Esophagus muscularis mucosa (tissue), 4 donors: ENCODE measurements around the gene IER5. TPM values are rescaled to one million over a fixed set of nuclear protein-coding genes. Genes with fewer than 3 reads are reported as not detected.
A peak's percentile ranks its signal among the peaks of the same experiment; 100 is the strongest.

ENCODE experiments used
- DNase-seq: peaks from one replicate; pipeline ENCODE4 v3.0.0-alpha.2; 2017; ENCODE audit errors: extremely low spot score
- H3K27ac ChIP-seq, 4 donors: fragments of 200-600 bp; sonication (generic); replicated peaks in 1 of 4; 1 replicate in 3 of 4; 2 replicates in 1 of 4; pipeline ENCODE4 v1.5.1; 2016 to 2019; ENCODE audit warnings: mild to moderate bottlenecking in 1 of 4
- H3K27me3 ChIP-seq, 4 donors: fragments of 200-600 bp; sonication (generic); one replicate each; pipeline versions ENCODE4 v1.5.1 to v1.6.0; 2016 to 2019
- H3K36me3 ChIP-seq, 4 donors: fragments of 200-600 bp; sonication (generic); one replicate each; pipeline ENCODE4 v1.5.1; 2016 to 2019
- H3K4me1 ChIP-seq, 4 donors: fragments of 200-600 bp; sonication (generic); one replicate each; pipeline ENCODE4 v1.5.1; 2016 to 2019
- H3K4me3 ChIP-seq, 4 donors: fragments of 200-600 bp; sonication (generic); 1 replicate in 2 of 4; 2 replicates in 2 of 4; pipeline ENCODE4 v1.5.1; 2016 to 2019; ENCODE audit warnings: mild to moderate bottlenecking in 4 of 4, moderate library complexity in 1 of 4
- H3K9me3 ChIP-seq, 4 donors: fragments of 200-600 bp; sonication (generic); 1 replicate in 3 of 4; 2 replicates in 1 of 4; pipeline ENCODE4 v1.5.1; 2016 to 2019
- CTCF ChIP-seq, 3 experiments: fragments of 200-600 bp in 2 of 3; fragments of 450-650 bp in 1 of 3; sonication (generic) in 2 of 3; IDR thresholded peaks; one replicate each; pipeline ENCODE4 v1.5.1; 2017 to 2019; ENCODE audit warnings: antibody characterized with exemption in 3 of 3, mild to moderate bottlenecking in 2 of 3, moderate library complexity in 1 of 3
- EP300 ChIP-seq: sonication (generic); formaldehyde crosslinking; IDR thresholded peaks from one replicate; pipeline ENCODE4 v1.6.1; 2017; ENCODE audit warnings: antibody characterized with exemption
- POLR2A ChIP-seq: fragments of 450-650 bp; IDR thresholded peaks from one replicate; pipeline ENCODE4 v1.6.1; 2017; ENCODE audit warnings: antibody characterized with exemption, moderate library complexity, mild to moderate bottlenecking, low read depth
- POLR2AphosphoS5 ChIP-seq, 2 donors: sonication (generic); formaldehyde crosslinking; IDR thresholded peaks; one replicate each; pipeline ENCODE4 v1.6.1; 2017; ENCODE audit warnings: antibody characterized with exemption in 2 of 2
- WGBS: methylation state at CpG from one replicate; pipeline ENCODE4 v1.1.5; 2018; 5-methylcytosine and 5-hydroxymethylcytosine counted together
- intact Hi-C: fragments of 100-400 bp; cut with DNase I; formaldehyde crosslinking; loops from one replicate; pipeline ENCODE4 v1.15.1; 2023
- total RNA-seq, 4 donors: library from RNA; depleted of rRNA; stranded (reverse); fragments of >200 nt; gene quantifications; one replicate each; pipeline versions ENCODE4 v1.1.0 to v1.2.1, GENCODE V29; 2016

Gene IER5
- total RNA-seq, 4 donors from 2014 or later = 14.5 to 22.0 (median 16.7) TPM

- Histone ChIP-seq H3K9me3 (no peaks in the 10 kb centered on the region), H3K27ac (peak overlapping the region; percentile 93 to 98 (median 98)), H3K27me3 (no peaks in the 10 kb centered on the region), H3K36me3 (peaks cover 0 to 5% (median 0%) of the 10 kb centered on the region in 4 donors), H3K4me3 (peak overlapping the region; percentile 81 to 98 (median 90)), H3K4me1 (peaks cover 54 to 62% (median 57%) of the 10 kb centered on the region in 4 donors)
- 26% methylated on average over 9 of the region's 9 CpGs for WGBS
- TF ChIP-seq POLR2A = no peak
- DNase-seq = no peak
- intact Hi-C loops = no loop called here
Measured at GRCh38 chr1:181090641-181091126, 2.2 kb downstream of the IER5 start.

GRCh38 chr1:181091309-181092040 is 3.0 kb downstream of the IER5 start:
- no peaks in the 10 kb centered on the region for H3K9me3 ChIP-seq
- H3K36me3 ChIP-seq = peaks cover 0 to 5% (median 0%) of the 10 kb centered on the region in 4 donors
- intact Hi-C loops = no loop called here
- no peak for DNase-seq
- peak overlapping the region; percentile 81 to 98 (median 90) for H3K4me3 ChIP-seq
- H3K27ac ChIP-seq = peak overlapping the region; percentile 93 to 98 (median 98)
- WGBS = 78% methylated on average over 8 of the region's 8 CpGs
- TF ChIP-seq EP300 (no peak), POLR2A (no peak), POLR2AphosphoS5 (IDR thresholded peaks at IDR 0.05) (no peak), CTCF (IDR thresholded peaks at IDR 0.05) (no peak)
- peaks cover 61 to 70% (median 64%) of the 10 kb centered on the region in 4 donors for H3K4me1 ChIP-seq
- H3K27me3 ChIP-seq = no peaks in the 10 kb centered on the region

GRCh38 chr1:181092056-181092455 is 3.6 kb downstream of the IER5 start:
- intact Hi-C loops = no loop called here
- Histone ChIP-seq H3K36me3 (peaks cover 0 to 5% (median 0%) of the 10 kb centered on the region in 4 donors), H3K4me3 (peak overlapping the region in 1 of 4 donors; percentile 92), H3K27ac (peak overlapping the region in 3 of 4 donors; percentile 11 to 98 (median 21)), H3K27me3 (no peaks in the 10 kb centered on the region), H3K9me3 (no peaks in the 10 kb centered on the region), H3K4me1 (peaks cover 67 to 76% (median 70%) of the 10 kb centered on the region in 4 donors)
- no peak for DNase-seq
- no peak for TF ChIP-seq POLR2AphosphoS5 (IDR thresholded peaks at IDR 0.05)
- no peak for TF ChIP-seq EP300
- no peak for TF ChIP-seq CTCF (IDR thresholded peaks at IDR 0.05)
- TF ChIP-seq POLR2A = no peak
- WGBS = 70% methylated on average over 2 of the region's 2 CpGs

- Histone ChIP-seq H3K4me1 (peaks cover 67 to 77% (median 68%) of the 10 kb centered on the region in 4 donors), H3K4me3 (no peak overlapping the region), H3K27ac (no peak overlapping the region), H3K9me3 (no peaks in the 10 kb centered on the region), H3K27me3 (no peaks in the 10 kb centered on the region), H3K36me3 (peaks cover 0 to 5% (median 0%) of the 10 kb centered on the region in 4 donors)
- DNase-seq = no peak
- WGBS = 90% methylated on average over 4 of the region's 4 CpGs
- intact Hi-C loops = no loop called here
- no peak for TF ChIP-seq CTCF (IDR thresholded peaks at IDR 0.05)
Measured at GRCh38 chr1:181092883-181093458, 4.5 kb downstream of the IER5 start.

GRCh38 chr1:181094416-181095212 is 6.1 kb downstream of the IER5 start:
- Histone ChIP-seq H3K27me3 (no peaks in the 10 kb centered on the region), H3K9me3 (no peaks in the 10 kb centered on the region), H3K27ac (peak overlapping the region; percentile 57 to 73 (median 68)), H3K4me1 (peaks cover 68 to 85% (median 76%) of the 10 kb centered on the region in 4 donors), H3K36me3 (peaks cover 0 to 5% (median 0%) of the 10 kb centered on the region in 4 donors), H3K4me3 (no peak overlapping the region)
- no peak for DNase-seq
- intact Hi-C loops = no loop called here
- 24% methylated on average over 7 of the region's 7 CpGs for WGBS
- TF ChIP-seq CTCF (IDR thresholded peaks at IDR 0.05) (no peak), POLR2A (no peak), POLR2AphosphoS5 (IDR thresholded peaks at IDR 0.05) (peak; percentile 42 to 52), EP300 (no peak)
